Gastroesophageal sphincter (tissue), 3 donors: Measurements from ENCODE around the gene PTTG1.
A peak's percentile ranks its signal among the peaks of the same experiment; 100 is the strongest.

Source experiments
- CTCF ChIP-seq, 4 experiments: fragments of 200-600 bp in 2 of 4; fragments of 450-650 bp in 2 of 4; sonication (generic) in 1 of 4; IDR thresholded peaks; one replicate each; pipeline ENCODE4 v1.5.1; 2017 to 2019; ENCODE audit warnings: antibody characterized with exemption in 4 of 4, mild to moderate bottlenecking in 2 of 4, moderate library complexity in 2 of 4
- EP300 ChIP-seq: sonication (generic); formaldehyde crosslinking; IDR thresholded peaks from one replicate; pipeline ENCODE4 v1.6.1; 2017; ENCODE audit warnings: antibody characterized with exemption, mild to moderate bottlenecking
- POLR2A ChIP-seq, 2 donors: fragments of 450-650 bp; IDR thresholded peaks; one replicate each; pipeline ENCODE4 v1.6.1; 2017; ENCODE audit warnings: antibody characterized with exemption in 2 of 2, mild to moderate bottlenecking in 2 of 2, moderate library complexity in 1 of 2
- POLR2AphosphoS5 ChIP-seq: sonication (generic); formaldehyde crosslinking; IDR thresholded peaks from one replicate; pipeline ENCODE4 v1.6.1; 2017; ENCODE audit warnings: antibody characterized with exemption

GRCh38 chr5:160399402-160400353, 22.0 kb upstream of the PTTG1 start, which contains the start of gene FAM200C:
- TF ChIP-seq POLR2AphosphoS5 (peak; percentile 96), CTCF (IDR thresholded peaks at IDR 0.05) (no peak), POLR2A (IDR thresholded peaks at IDR 0.05) (peak; percentile 87 to 92), EP300 (no peak)
